H1 (cell line): ENCODE results near the gene MRTFB. TPM values are rescaled to one million over a fixed set of nuclear protein-coding genes. Genes with fewer than 3 reads are reported as not detected.

Source experiments
- MAFK ChIP-seq: IDR thresholded peaks from 2 replicates; pipeline ENCODE4 v1.6.1; 2012; ENCODE audit warnings: low read depth, mild to moderate bottlenecking, improper control_type of control experiment, low read length
- polyA plus RNA-seq, 7 experiments: library from polyadenylated mRNA; depleted of rRNA in 3 of 7; stranded (reverse) in 5 of 7; unstranded in 2 of 7; fragments of >200 nt in 5 of 7; fragments of 200-250 nt in 2 of 7; gene quantifications; 1 replicate in 5 of 7; 2 replicates in 1 of 7; 4 replicates in 1 of 7; pipeline versions ENCODE4 v1.2.1 to v1.2.3, GENCODE V29; 2011 to 2013; ENCODE audit warnings: missing spikeins in 2 of 7, mixed read lengths in 2 of 7
- total RNA-seq: library from RNA; stranded (reverse); fragmentation: NEBNext Ultra II Directional; extraction: Animal tissue kit (Norgen Biotek cat#: 25700); gene quantifications from 2 replicates; pipeline ENCODE4 v1.2.1, GENCODE V29; 2021

MRTFB gene
- total and polyA plus RNA-seq, 2 of the 8 experiments (the other 6 are each of a cell fraction or from before 2014, with no cell fraction given), result 13.5 to 34.9 TPM

DNA sequence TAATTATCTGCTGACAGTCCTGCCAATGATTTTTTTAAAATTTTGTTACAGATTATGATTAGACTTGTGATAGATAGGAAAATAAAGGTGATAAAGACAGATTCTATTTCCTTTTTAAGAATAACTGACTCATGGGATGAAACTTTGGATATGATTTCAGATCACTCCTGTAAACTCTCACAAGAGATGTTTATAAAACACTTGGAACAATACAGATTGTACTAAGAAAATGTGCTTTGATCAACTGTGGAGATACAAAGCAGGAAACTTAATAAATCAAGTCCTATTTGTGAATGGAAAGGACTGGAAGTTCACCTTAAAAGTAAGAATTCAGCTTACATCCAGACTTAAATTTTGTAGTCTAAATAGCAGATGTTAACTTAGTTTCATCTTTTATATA is 21.4 kb downstream of the MRTFB start (continued):
- TF ChIP-seq MAFK, result no peak
